Vagina (tissue), 2 donors: ENCODE measurements around the gene FAM53B.

Source experiments
- POLR2A ChIP-seq, 2 donors: fragments of 450-650 bp; IDR thresholded peaks; one replicate each; pipeline ENCODE4 v1.6.1; 2017; ENCODE audit warnings: antibody characterized with exemption in 2 of 2, mild to moderate bottlenecking in 2 of 2, moderate library complexity in 2 of 2
- POLR2AphosphoS5 ChIP-seq, 2 donors: sonication (generic); formaldehyde crosslinking; IDR thresholded peaks; one replicate each; pipeline ENCODE4 v1.9.0; 2017; ENCODE audit warnings: antibody characterized with exemption in 2 of 2, mild to moderate bottlenecking in 2 of 2, low read depth in 1 of 2; ENCODE audit not compliant: insufficient read depth in 1 of 2
- TF ChIP-seq, protein P1 (sequence below), 3 experiments: fragments of 450-650 bp in 2 of 3; fragments of 200-600 bp in 1 of 3; sonication (generic) in 1 of 3; IDR thresholded peaks; one replicate each; pipeline ENCODE4 v1.5.1; 2017 to 2019; ENCODE audit warnings: antibody characterized with exemption in 3 of 3, mild to moderate bottlenecking in 2 of 3, moderate library complexity in 2 of 3

DNA sequence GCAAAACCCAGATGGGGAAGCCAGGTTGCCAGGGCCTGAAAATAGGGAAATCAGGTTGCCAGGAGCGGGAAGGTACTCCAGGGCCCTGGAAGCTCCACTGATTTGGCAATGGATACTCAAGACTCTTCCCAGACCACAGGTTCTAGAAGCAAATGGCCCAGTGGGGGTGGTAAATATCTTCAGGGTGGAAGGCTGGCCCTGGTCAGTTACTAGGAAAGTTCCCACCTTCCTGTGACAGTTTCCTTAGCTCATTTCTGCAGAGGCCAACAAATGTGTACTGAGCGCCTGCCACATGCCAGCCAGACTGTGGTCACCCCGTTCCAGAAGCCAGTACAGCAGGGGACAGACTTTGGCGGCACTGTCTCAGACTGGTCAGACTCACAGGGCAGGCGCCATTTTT, 113.6 kb downstream of the FAM53B start:
- TF ChIP-seq, protein P1, sequence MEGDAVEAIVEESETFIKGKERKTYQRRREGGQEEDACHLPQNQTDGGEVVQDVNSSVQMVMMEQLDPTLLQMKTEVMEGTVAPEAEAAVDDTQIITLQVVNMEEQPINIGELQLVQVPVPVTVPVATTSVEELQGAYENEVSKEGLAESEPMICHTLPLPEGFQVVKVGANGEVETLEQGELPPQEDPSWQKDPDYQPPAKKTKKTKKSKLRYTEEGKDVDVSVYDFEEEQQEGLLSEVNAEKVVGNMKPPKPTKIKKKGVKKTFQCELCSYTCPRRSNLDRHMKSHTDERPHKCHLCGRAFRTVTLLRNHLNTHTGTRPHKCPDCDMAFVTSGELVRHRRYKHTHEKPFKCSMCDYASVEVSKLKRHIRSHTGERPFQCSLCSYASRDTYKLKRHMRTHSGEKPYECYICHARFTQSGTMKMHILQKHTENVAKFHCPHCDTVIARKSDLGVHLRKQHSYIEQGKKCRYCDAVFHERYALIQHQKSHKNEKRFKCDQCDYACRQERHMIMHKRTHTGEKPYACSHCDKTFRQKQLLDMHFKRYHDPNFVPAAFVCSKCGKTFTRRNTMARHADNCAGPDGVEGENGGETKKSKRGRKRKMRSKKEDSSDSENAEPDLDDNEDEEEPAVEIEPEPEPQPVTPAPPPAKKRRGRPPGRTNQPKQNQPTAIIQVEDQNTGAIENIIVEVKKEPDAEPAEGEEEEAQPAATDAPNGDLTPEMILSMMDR (IDR thresholded peaks at IDR 0.05), result no peak
- TF ChIP-seq POLR2AphosphoS5 (IDR thresholded peaks at IDR 0.05; ENCODE audit: insufficient read depth in 1 of 2, low read depth in 1 of 2) (no peak), POLR2A (IDR thresholded peaks at IDR 0.05) (no peak)
